ENCODE results near the gene ABCC8. TPM values are rescaled to one million over a fixed set of nuclear protein-coding genes. Genes with fewer than 3 reads are reported as not detected.
A peak's percentile ranks its signal among the peaks of the same experiment; 100 is the strongest.

Gene ABCC8
- total and polyA plus RNA-seq, 2 experiments from 2014 or later: 2.0 to 3.4 TPM

- peak; percentile 78 for ATAC-seq
- no peak overlapping the region for H3K4me3 Mint-ChIP-seq
Observed at GRCh38 chr11:17519061-17519885, 42.6 kb upstream of the ABCC8 start.

More at GRCh38 chr11:17519061-17519885, 42.6 kb upstream of the ABCC8 start:
- Mint-ChIP-seq H3K27ac (no peak overlapping the region), H3K9me3 (no peaks in the 10 kb centered on the region; the same call in 2 of the 3 replicates), H3K36me3 (ENCODE audit: low read depth) (peaks cover 5% of the 10 kb centered on the region; the same call in 2 of the 3 replicates), H3K27me3 (ENCODE audit: insufficient read depth, low read depth, poor library complexity) (peaks cover 12% of the 10 kb centered on the region), H3K4me1 (peaks cover 21% of the 10 kb centered on the region)
- Histone ChIP-seq H3F3A (replicated peaks; ENCODE audit: low read depth) (no peaks in the 10 kb centered on the region), H3K4me3 (no peak overlapping the region), H3K4me1 (ENCODE audit: insufficient read depth) (peaks cover 15% of the 10 kb centered on the region; the same call in 1 of the 2 replicates), H2AFZ (no peak overlapping the region), H3K27ac (ENCODE audit: low read depth) (no peak overlapping the region), H3K9me2 (ENCODE audit: insufficient read depth) (0 out of 2 replicates have a peak, but pooled peaks cover 5% of the 10 kb centered on the region), H3K36me3 (ENCODE audit: insufficient read depth) (no peaks in the 10 kb centered on the region), H3K27me3 (ENCODE audit: insufficient read depth) (no peaks in the 10 kb centered on the region), H3K79me2 (replicated peaks; ENCODE audit: insufficient read depth) (no peaks in the 10 kb centered on the region), H4K20me1 (replicated peaks; ENCODE audit: insufficient read depth) (no peaks in the 10 kb centered on the region), H3K4me2 (peak overlapping the region; percentile 28)
- TF ChIP-seq CTCF (conservative IDR thresholded peaks at IDR 0.05; ENCODE audit: low read depth in 2 of 2) (no peak), STAT1 (IDR thresholded peaks at IDR 0.05; ENCODE audit: unreplicated experiment) (no peak), ZNF331 (CRISPR knock-in tag; IDR thresholded peaks at IDR 0.05; ENCODE audit: low read depth) (no peak), EZH2phosphoT487 (IDR thresholded peaks at IDR 0.05; ENCODE audit: unreplicated experiment) (no peak), POLR2AphosphoS5 (IDR thresholded peaks at IDR 0.05; ENCODE audit: low read depth) (no peak), REST (IDR thresholded peaks at IDR 0.05; ENCODE audit: unreplicated experiment) (no peak), JUNB (IDR thresholded peaks at IDR 0.05; ENCODE audit: unreplicated experiment) (no peak)
- DNase-seq (ENCODE audit: low spot score): peak; percentile 56
